Measurements from ENCODE around the gene TOP3A. TPM values are rescaled to one million over a fixed set of nuclear protein-coding genes. Genes with fewer than 3 reads are reported as not detected.

TOP3A gene
- total RNA-seq, 1 experiment from 2014 or later = 73.7 TPM

GRCh38 chr17:18263885-18264682 lies 50.7 kb downstream of the TOP3A start:
- TF ChIP-seq, protein P1, sequence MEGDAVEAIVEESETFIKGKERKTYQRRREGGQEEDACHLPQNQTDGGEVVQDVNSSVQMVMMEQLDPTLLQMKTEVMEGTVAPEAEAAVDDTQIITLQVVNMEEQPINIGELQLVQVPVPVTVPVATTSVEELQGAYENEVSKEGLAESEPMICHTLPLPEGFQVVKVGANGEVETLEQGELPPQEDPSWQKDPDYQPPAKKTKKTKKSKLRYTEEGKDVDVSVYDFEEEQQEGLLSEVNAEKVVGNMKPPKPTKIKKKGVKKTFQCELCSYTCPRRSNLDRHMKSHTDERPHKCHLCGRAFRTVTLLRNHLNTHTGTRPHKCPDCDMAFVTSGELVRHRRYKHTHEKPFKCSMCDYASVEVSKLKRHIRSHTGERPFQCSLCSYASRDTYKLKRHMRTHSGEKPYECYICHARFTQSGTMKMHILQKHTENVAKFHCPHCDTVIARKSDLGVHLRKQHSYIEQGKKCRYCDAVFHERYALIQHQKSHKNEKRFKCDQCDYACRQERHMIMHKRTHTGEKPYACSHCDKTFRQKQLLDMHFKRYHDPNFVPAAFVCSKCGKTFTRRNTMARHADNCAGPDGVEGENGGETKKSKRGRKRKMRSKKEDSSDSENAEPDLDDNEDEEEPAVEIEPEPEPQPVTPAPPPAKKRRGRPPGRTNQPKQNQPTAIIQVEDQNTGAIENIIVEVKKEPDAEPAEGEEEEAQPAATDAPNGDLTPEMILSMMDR (IDR thresholded peaks at IDR 0.05; ENCODE audit: insufficient read depth in 1 of 2, low read depth in 1 of 2, low read length in 1 of 2, severe bottlenecking in 1 of 2, unreplicated experiment in 1 of 2) = no peak
- Mint-ChIP-seq H3K36me3 (ENCODE audit: insufficient read depth, unreplicated experiment) (peaks cover 39% of the 10 kb centered on the region), H3K9me3 (ENCODE audit: unreplicated experiment) (no peaks in the 10 kb centered on the region), H3K4me1 (ENCODE audit: low read depth, unreplicated experiment) (peaks cover 4% of the 10 kb centered on the region), H3K4me3 (ENCODE audit: unreplicated experiment) (no peak overlapping the region), H3K27me3 (ENCODE audit: insufficient read depth, unreplicated experiment) (no peaks in the 10 kb centered on the region), H3K27ac (ENCODE audit: unreplicated experiment) (no peak overlapping the region)
- Histone ChIP-seq H3K27me3 (replicated peaks; ENCODE audit: control insufficient read depth, insufficient read depth, low read length) (no peaks in the 10 kb centered on the region), H3K4me1 (peaks cover 31% of the 10 kb centered on the region), H3K9me3 (no peaks in the 10 kb centered on the region), H3K4me3 (ENCODE audit: low read depth, low read length) (no peak overlapping the region), H3K36me3 (ENCODE audit: control insufficient read depth, insufficient read depth, low read length) (no peaks in the 10 kb centered on the region)
- DNase-seq = no peak
- intact Hi-C loops (cut with micrococcal nuclease; ENCODE audit: unreplicated experiment) = no loop called here
- ChIA-PET POLR2A (no interaction called here), CTCF (no interaction called here)
- BruUV-seq (replicated peaks) = no TSS peak

DNA sequence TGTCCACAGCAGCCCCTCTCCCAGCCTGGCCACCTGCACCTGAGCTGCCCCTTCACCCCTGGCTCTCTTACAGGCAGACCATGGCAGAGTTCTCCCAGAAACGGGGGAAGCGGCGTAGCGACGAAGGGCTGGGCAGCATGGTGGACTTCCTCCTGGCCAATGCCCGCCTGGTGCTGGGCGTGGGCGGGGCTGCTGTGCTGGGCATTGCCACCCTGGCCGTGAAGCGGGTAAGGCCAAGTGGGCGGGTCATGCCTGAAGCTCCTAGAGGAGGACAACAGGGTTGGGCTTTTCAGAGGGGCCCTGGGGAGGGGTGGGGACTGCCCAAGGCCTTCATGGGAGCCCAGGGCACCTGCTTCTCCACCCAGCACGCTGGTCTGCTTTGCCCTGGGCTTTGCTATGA lies 52.2 kb downstream of the TOP3A start:
- H3K4me1 ChIP-seq = peaks cover 27% of the 10 kb centered on the region
- CTCF ChIA-PET = interaction anchor here (0.6 kb wide), 1 partner anchor 1448 kb away, joined by 4 read pairs; no protein-coding TSS in a partner anchor
- Mint-ChIP-seq H3K4me3 (ENCODE audit: unreplicated experiment) (peak overlapping the region; percentile 80), H3K27me3 (ENCODE audit: insufficient read depth, unreplicated experiment) (no peaks in the 10 kb centered on the region), H3K36me3 (ENCODE audit: insufficient read depth, unreplicated experiment) (peaks cover 30% of the 10 kb centered on the region), H3K27ac (ENCODE audit: unreplicated experiment) (peak overlapping the region; percentile 96), H3K9me3 (ENCODE audit: unreplicated experiment) (no peaks in the 10 kb centered on the region), H3K4me1 (ENCODE audit: low read depth, unreplicated experiment) (peaks cover 4% of the 10 kb centered on the region)
- H3K36me3 ChIP-seq (ENCODE audit: control insufficient read depth, insufficient read depth, low read length) = no peaks in the 10 kb centered on the region
- H3K27me3 ChIP-seq (replicated peaks; ENCODE audit: control insufficient read depth, insufficient read depth, low read length) = no peaks in the 10 kb centered on the region
- H3K4me3 ChIP-seq (ENCODE audit: low read depth, low read length) = no peak overlapping the region
- BruUV-seq (replicated peaks) = no TSS peak
- no peak for DNase-seq
- intact Hi-C loops (cut with micrococcal nuclease; ENCODE audit: unreplicated experiment) = no loop called here
- TF ChIP-seq, protein P1 (IDR thresholded peaks at IDR 0.05; ENCODE audit: insufficient read depth in 1 of 2, low read depth in 1 of 2, low read length in 1 of 2, severe bottlenecking in 1 of 2, unreplicated experiment in 1 of 2) = no peak
- no peaks in the 10 kb centered on the region for H3K9me3 ChIP-seq
- POLR2A ChIA-PET = no interaction called here

DNA sequence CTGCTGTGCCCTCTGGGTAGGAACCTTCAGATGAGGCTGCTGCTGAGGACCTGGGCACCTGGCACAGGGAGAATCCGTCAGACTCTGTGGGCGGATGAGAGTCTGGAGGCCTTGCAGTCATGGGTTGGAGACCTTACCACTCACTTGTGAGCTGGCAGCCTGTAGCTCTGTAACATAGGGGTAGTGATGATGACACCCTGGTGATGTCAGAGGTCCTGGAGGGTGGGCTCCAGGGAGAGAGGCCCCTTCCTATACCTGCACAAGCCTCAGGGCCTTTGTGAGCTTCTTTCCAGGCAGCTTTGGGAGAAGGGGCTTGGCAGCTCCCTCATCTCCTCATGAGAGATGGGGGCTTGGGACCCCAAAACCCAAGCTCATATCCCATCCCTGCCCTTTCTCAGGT lies 52.7 kb downstream of the TOP3A start:
- TF ChIP-seq, protein P1 (IDR thresholded peaks at IDR 0.05; ENCODE audit: insufficient read depth in 1 of 2, low read depth in 1 of 2, low read length in 1 of 2, severe bottlenecking in 1 of 2, unreplicated experiment in 1 of 2) = no peak
- Histone ChIP-seq H3K27me3 (replicated peaks; ENCODE audit: control insufficient read depth, insufficient read depth, low read length) (no peaks in the 10 kb centered on the region), H3K4me1 (peaks cover 31% of the 10 kb centered on the region), H3K36me3 (ENCODE audit: control insufficient read depth, insufficient read depth, low read length) (no peaks in the 10 kb centered on the region), H3K4me3 (ENCODE audit: low read depth, low read length) (peak overlapping the region; percentile 87), H3K9me3 (no peaks in the 10 kb centered on the region)
- H3K9me3 Mint-ChIP-seq (ENCODE audit: unreplicated experiment) = no peaks in the 10 kb centered on the region
- peak overlapping the region; percentile 80 for H3K4me3 Mint-ChIP-seq (ENCODE audit: unreplicated experiment)
- peak overlapping the region; percentile 96 for H3K27ac Mint-ChIP-seq (ENCODE audit: unreplicated experiment)
- ChIA-PET POLR2A (no interaction called here), CTCF (interaction anchor here (0.6 kb wide), 2 partner anchors 216 to 1447 kb away, joined by 3 to 4 read pairs; no protein-coding TSS in a partner anchor)
- no peaks in the 10 kb centered on the region for H3K27me3 Mint-ChIP-seq (ENCODE audit: insufficient read depth, unreplicated experiment)
- intact Hi-C loops (cut with micrococcal nuclease; ENCODE audit: unreplicated experiment) = no loop called here
- no peak for DNase-seq
- no TSS peak for BruUV-seq (replicated peaks)
- H3K36me3 Mint-ChIP-seq (ENCODE audit: insufficient read depth, unreplicated experiment) = peaks cover 36% of the 10 kb centered on the region
- H3K4me1 Mint-ChIP-seq (ENCODE audit: low read depth, unreplicated experiment) = peaks cover 4% of the 10 kb centered on the region

Data from Caco-2 (cell line).